HG02759 (cell line): ENCODE measurements around the gene RNF26.

Experiments used
- ATAC-seq: cut with Tn5 transposase; IDR thresholded peaks from one replicate; pipeline ENCODE4 v1.9.1; 2021; ENCODE audit warnings: mild to moderate bottlenecking, moderate library complexity; ENCODE audit not compliant: unreplicated experiment

The RNF26 gene

DNA sequence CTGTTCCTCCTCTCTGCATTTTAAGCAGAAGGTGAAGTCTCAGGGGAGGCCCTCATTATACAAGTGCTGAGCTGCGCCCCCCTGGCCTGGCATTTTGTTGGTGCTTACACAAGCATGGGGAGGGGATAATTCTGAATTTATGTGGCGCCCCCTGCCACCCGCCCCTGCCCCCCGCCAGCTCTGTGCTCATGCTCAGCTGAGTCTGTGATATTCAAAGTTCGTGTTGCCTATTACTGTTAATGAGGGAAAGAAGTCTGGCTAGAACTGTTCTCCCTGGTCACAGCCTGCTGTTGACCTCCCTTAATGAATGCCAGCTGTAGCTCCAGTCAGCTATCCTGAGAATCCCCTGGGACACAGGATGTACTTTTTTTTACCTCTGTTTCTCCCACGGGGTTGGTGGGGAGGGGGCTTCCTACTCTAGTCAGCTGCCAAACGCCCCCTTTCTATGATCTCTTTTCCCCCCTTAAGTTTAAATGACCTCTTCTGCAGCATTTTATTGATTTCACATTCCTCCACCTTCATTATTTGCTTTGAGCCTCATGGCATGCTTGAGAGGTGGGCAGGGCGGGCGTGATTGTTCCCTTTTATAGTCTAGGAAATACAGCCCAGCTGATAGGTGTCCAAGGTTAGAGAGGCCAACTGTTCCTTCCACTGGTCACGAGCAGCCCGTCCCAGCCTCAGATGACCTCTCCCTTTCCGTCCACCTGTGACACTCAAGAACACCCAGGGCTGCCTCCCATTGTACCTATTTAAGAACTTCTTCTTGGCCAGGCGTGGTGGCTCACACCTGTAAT is 35.0 kb downstream of the RNF26 start:
- no peak for ATAC-seq

DNA sequence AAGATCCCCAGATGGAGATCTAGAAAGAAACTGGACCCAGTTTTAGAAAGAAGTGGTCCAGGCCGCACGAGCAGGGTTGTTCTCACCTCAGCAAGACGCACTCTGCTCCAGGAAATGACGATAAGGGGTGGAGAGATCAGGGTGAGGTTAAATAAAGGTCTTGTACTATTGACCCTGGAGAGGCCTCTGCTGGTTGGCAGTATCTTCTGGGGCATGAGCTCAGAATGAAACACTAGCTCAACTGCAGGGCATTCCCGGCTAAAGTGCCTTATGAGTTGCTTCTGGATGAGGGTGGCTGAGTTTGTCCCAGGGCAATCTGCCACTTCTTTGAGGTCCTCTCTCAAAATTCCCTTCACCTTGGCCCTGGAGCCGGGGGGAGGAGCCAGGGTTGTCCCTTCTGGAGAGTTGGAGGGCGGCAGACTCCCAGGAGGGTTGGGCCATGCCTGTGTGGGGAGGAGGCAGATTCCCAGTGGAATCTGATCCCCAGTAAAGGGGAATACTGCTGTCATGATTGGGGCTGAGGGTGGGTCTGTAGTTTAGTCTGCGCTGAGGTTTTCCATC is 36.2 kb downstream of the RNF26 start:
- ATAC-seq: no peak

DNA sequence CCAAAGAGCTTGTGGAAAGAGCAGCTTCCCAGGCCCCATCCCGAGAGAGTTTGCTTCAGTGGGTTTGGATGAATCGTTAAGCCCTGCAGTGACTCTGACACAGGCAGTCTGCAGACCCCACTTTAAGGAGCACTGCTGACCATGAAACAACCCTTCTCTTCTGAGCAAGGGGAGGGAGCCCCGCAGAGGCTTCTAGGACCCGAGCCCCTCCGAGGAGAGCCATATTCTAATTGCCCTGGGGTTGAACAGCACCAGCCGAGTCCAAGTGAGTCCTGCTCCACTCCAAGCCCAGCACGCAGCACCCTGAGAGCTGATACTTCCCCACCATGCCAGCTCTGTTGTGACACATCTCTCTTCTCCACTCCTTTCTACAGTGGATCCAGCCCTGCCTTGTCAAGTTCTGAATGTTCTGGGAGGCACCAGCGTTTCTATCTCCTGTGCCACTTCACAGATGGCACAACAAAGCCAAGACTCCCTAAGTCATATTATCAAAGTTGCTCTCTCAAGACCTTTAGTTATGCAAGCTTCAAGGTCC is 36.8 kb downstream of the RNF26 start:
- no peak for ATAC-seq

DNA sequence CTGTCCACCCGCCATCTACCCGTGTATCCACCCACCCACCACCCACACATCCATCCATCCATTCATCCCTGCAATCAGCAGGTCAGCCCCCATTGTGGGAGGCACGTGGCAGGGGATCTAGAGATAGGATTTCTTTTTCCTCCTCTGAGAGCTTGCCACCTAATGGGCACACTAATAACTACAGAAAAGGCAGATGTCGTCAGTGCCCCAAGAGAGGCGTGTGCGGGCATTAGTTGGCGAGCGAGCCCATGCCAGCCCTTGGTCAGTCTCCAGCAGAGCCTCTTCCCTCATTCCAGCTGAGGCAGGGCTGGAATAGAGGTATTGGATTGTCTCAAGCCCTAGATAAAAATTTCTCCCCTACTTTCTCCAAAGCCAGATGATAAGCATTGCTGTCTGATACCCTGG is 37.5 kb downstream of the RNF26 start:
- no peak for ATAC-seq

DNA sequence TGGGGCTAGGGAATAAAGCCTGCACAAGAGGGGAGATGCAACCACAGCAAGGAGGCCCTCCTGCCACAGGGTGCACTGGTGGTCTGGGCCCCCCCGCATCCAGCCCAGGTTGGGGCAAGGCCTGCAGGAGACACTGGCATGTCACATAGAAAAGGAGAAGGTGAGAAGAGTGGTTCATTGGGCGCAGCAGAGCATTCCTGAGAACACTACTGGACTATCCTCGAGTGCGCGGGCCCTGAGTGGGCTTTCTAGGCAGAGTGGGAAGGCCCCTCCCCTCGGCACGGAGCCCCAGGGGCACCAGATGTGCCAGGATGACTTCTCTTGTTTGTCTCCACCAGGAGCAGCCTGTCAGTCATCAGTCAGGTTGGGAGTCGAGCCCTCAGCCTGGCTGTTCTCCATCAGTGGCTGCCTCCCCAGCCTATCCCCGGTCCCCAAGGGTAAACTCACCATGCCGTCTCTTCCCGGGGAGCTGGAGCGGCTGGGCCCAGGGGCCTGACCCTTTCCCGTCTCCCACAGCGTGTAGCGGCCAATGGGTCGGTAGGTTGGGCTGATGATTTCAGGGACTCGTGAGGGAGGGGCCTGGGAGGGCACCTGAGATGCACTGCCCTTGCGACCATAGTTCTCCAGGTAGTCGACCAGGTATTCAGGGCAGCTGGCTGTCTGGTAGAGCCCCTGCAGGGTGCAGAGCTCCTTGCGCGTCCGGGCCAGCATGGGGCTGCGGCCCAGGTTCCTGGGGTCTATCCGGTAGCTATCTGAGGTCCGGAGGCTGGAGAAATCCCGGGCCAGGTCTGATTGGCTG is 38.1 kb downstream of the RNF26 start:
- no peak for ATAC-seq

DNA sequence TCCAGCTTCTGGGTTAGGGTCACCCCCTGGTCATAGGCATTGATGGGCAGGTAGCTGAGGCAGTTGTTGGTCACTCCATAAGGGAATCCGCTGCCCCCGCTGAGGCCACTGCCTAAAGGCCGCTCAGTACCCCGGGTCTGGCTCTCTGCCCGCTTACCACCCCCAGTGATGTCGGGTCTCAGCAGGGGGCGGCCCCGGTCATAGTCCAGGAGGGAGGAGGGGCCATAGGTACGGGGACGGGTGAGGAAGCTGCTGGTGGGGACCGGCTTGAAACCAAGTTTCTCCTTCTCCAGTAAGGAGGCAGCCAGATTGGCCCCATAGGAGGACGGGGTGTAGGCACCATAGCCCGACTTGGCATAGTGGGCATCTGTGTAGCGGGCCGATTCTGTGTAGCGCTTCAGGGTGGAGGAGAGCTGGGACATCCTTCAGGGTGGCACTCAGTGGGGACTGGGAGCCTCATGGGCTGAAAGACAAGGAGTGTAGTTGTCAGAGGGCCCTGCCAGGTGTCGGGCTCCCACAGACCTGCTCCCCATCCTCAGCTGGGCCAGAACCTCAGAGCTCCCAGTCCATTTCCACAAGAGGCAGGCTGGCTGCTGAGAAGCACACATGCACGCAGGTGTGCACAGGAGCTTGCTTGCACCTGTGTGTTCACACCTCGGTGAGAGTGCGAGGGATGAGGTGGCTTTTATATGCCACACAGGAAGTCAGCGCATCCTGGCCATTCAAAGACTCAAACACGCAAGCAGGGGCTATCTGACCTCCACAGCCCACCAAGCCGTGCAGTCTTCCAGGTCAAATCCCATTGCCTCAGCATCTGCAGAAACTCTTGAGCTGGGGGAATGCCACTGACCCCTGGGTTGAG is 39.0 kb downstream of the RNF26 start:
- no peak for ATAC-seq

DNA sequence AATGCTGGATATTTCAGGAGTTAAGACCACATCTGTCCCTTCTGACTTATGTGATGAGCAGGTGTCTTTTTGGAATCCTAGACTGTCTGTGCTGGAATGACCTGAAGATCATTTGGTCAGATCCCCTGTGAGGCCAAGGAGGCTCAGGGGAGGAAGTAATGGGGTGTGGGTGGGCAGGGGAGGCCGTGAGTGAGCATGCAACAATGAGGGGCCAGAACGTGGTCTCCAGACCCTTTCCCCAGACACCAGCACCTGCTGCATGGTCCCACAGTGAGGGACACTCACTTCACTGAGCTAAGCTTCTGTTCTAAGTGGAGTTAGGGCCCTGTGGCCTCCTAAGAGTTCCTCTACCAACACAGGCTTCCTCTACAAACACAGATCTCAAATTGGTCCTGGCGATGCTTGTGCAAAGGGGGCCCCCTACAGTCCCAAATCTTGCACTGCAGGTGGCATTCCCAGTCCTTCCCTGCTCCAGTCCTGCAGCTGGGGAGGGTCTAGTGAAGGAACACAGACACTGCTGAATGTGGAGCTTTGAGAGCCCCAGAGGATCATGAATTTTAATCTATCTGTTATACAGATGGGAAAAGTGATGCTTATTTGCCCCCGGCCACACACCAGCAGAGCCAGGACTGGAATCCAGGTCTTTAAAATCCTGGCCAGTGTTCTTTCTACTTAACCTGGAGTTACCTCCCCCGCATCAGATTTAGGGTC is 39.7 kb downstream of the RNF26 start:
- ATAC-seq: no peak

DNA sequence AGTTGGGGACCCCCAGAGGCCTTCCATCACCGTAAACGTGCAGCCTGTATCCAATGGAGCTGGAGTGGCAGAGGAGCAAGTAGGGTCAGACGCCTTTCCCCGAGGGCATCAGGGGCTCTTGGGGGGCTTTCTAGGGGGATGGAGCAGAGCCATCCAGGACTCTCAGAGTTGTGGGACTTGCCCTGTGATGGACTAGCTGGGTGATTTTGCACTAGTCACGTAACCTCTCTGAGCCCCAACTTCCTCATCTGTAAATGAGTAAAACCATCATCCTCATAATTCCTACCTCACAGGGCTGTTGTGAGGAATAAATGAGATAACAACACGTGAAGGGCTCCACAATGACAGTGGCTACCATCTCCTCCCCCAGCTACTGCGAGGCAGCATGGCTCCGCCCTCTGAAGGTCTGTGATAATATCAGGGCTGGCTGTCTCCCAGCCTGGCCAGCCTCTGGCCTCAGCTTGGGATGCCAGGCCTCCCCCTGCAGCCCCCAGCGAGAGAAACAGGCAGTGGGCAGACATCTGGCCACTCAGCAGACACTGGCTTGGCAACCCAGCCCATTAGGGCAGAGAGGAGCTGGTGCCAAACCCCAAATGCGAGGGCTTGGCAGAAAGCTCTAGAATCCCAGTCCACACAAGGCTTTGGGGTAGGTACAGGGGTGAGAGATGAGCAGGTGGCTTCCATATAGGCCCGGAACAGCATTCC is 40.5 kb downstream of the RNF26 start:
- ATAC-seq: no peak

GRCh38 chr11:119375337-119376196 is 41.2 kb downstream of the RNF26 start:
- no peak for ATAC-seq

- ATAC-seq: no peak
Measured at GRCh38 chr11:119376197-119376847, 42.0 kb downstream of the RNF26 start.

- ATAC-seq: no peak
Measured at GRCh38 chr11:119377112-119377901, 43.0 kb downstream of the RNF26 start.

GRCh38 chr11:119377961-119378667 is 43.8 kb downstream of the RNF26 start:
- no peak for ATAC-seq

DNA sequence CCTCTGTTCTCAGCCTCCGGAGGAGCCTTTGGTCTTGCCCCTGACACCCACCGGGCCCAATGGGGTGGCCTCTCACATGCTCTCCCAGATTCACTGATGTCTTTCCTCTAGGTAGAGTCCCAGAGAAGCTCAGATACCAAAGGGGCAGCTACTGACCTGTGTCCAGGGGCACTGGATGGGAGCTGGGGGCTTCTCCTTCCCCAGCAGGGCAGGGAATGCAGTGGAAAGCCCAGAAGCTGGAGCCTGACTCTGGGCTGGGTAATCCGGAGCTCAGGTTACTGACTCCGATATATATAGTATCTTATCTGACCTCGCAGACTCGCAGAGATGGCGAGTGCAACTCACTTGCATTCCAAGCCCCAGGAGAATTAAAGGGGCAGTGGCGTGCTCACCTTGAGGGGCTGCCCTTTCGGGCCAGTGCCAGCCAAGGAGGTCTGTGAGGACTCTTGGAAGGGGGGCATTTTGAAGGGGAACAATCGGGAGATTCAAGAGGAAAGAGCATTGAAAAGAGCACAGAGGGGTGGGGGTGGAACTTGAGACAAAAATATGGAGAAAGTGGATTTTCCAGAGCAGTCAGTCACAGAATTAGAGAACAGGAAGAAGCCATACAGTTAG is 44.6 kb downstream of the RNF26 start:
- no peak for ATAC-seq

GRCh38 chr11:119380160-119380826 is 46.0 kb downstream of the RNF26 start:
- ATAC-seq: no peak

DNA sequence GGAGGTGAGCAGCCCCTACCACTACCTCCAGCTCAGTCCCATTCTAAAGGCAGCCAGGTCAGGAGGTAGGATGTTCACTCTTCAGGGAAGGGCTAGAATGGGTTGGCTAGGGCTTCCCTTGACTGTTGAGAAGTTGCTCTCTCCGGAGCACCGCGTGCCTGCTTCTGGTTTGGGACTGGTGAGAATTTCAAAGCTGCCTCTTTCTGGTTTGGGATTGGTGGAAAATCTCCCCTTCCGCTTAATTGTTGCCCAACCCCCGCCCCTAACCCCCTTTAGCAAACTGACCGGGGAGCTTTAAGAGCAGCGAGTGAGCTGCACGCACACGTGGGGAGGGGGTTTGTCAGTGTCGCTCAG is 46.5 kb downstream of the RNF26 start:
- no peak for ATAC-seq
